ENCODE results near the gene PRPF8.

- TF ChIP-seq USF1 (IDR thresholded peaks at IDR 0.05; ENCODE audit: borderline replicate concordance, low read depth) (no peak), EP300 (IDR thresholded peaks at IDR 0.05; ENCODE audit: borderline replicate concordance in 1 of 2, low read depth in 1 of 2, low read length in 1 of 2) (no peak), MXI1 (IDR thresholded peaks at IDR 0.05; ENCODE audit: low read depth, low read length) (no peak), POLR2AphosphoS5 (IDR thresholded peaks at IDR 0.05; ENCODE audit: low read depth, low read length) (peak; percentile 23; the same call in 1 of the 2 replicates)
Measured at GRCh38 chr17:1709971-1710806, 25.5 kb upstream of the PRPF8 start, which contains the start of gene TLCD2.
